Right lobe of liver (tissue), 6 donors: Measurements from ENCODE around the gene CLIP2. TPM values are rescaled to one million over a fixed set of nuclear protein-coding genes. Genes with fewer than 3 reads are reported as not detected.

Experiments used
- ATAC-seq, 4 donors: fragments of 200-7000 bp; cut with Tn5 transposase; one replicate each; pipeline ENCODE4 v1.9.1; 2020; ENCODE audit warnings: mild to moderate bottlenecking in 4 of 4, moderate library complexity in 4 of 4
- DNase-seq, 3 donors: peaks; one replicate each; pipeline ENCODE4 v3.0.0-alpha.2; 2020
- H3K27ac ChIP-seq, 3 donors: fragments of 200-600 bp; one replicate each; pipeline ENCODE4 v1.8.0; 2022
- H3K27me3 ChIP-seq, 2 donors: fragments of 200-600 bp; one replicate each; pipeline ENCODE4 v1.8.0; 2022
- H3K36me3 ChIP-seq, 4 donors: fragments of 200-600 bp; sonication (generic) in 1 of 4; one replicate each; pipeline versions ENCODE4 v1.5.1 to v1.8.0; 2017 to 2022; ENCODE audit warnings: control low read depth in 1 of 4
- H3K4me1 ChIP-seq, 4 donors: fragments of 200-600 bp; sonication (generic) in 1 of 4; one replicate each; pipeline versions ENCODE4 v1.5.1 to v1.8.0; 2017 to 2022; ENCODE audit warnings: control low read depth in 1 of 4
- H3K4me3 ChIP-seq, 3 donors: fragments of 200-600 bp; one replicate each; pipeline ENCODE4 v1.8.0; 2022
- H3K9me3 ChIP-seq, 4 donors: fragments of 200-600 bp; sonication (generic) in 1 of 4; one replicate each; pipeline versions ENCODE4 v1.5.1 to v1.8.0; 2017 to 2022; ENCODE audit warnings: control low read depth in 1 of 4
- CTCF ChIP-seq, 4 donors: fragments of 200-600 bp in 3 of 4; fragments of 450-650 bp in 1 of 4; IDR thresholded peaks; one replicate each; pipeline versions ENCODE4 v1.5.1 to v1.8.0; 2016 to 2022; ENCODE audit warnings: antibody characterized with exemption in 4 of 4, mild to moderate bottlenecking in 2 of 4
- POLR2A ChIP-seq: fragments of 450-650 bp; IDR thresholded peaks from one replicate; pipeline ENCODE4 v1.6.1; 2017; ENCODE audit warnings: antibody characterized with exemption, mild to moderate bottlenecking
- WGBS: methylation state at CpG from one replicate; pipeline ENCODE4 v1.1.6; 2018; ENCODE audit warnings: low coverage, low lambda C conversion rate; ENCODE audit not compliant: insufficient coverage; ENCODE audit errors: missing lambda C conversion rate; 5-methylcytosine and 5-hydroxymethylcytosine counted together
- intact Hi-C, 2 donors: fragments of 100-400 bp; cut with DNase I; formaldehyde crosslinking; loops; one replicate each; pipeline versions ENCODE4 v1.11.2 to v1.14.1; 2022
- total RNA-seq, 6 experiments: library from RNA; depleted of rRNA in 2 of 6; stranded (reverse); fragments of >200 nt in 2 of 6; fragmentation: NEBNext Ultra II Directional in 3 of 6; extraction: Animal tissue kit (Norgen Biotek cat#: 25700) in 3 of 6; gene quantifications; one replicate each; pipeline versions ENCODE4 v1.1.0 to v1.2.4, GENCODE V29; 2016 to 2023
- donor health status: DM: no; HTN: yes; CAD: no.
- donor health status: DM: no; HTN: no; CAD: no.
- donor health status: DM: no; HTN: no; CAD: no.
- donor health status: DM: no; HTN: yes; CAD: no.
- donor health status: DM: no; HTN: yes; CAD: no.

CLIP2 gene
- total RNA-seq, 6 experiments from 2014 or later, result 2.8 to 6.8 (median 4.2) TPM

- WGBS, result 73% methylated on average over 2 of the region's 6 CpGs
- Histone ChIP-seq H3K27me3 (no peaks in the 10 kb centered on the region), H3K36me3 (no peaks in the 10 kb centered on the region), H3K4me3 (no peak overlapping the region), H3K4me1 (peaks cover 0 to 6% (median 0%) of the 10 kb centered on the region in 4 donors), H3K9me3 (no peaks in the 10 kb centered on the region), H3K27ac (no peak overlapping the region)
- no peak for TF ChIP-seq POLR2A
- peak; percentile 21 to 38 (median 30) for TF ChIP-seq CTCF (IDR thresholded peaks at IDR 0.05)
- ATAC-seq (peak in 1 of 4 donors; percentile 10), DNase-seq (no peak)
- intact Hi-C loops, result loop anchor here in 1 of 2 donors (10.0 kb wide), 1 partner anchor 71 kb away; no protein-coding TSS in a partner anchor
Measured at GRCh38 chr7:74275401-74275881, 13.8 kb upstream of the CLIP2 start.

- DNase-seq (no peak), ATAC-seq (no peak)
- H3K36me3 ChIP-seq, result no peaks in the 10 kb centered on the region
- no peaks in the 10 kb centered on the region for H3K27me3 ChIP-seq
- H3K4me3 ChIP-seq, result no peak overlapping the region
- 94% methylated on average over 2 of the region's 4 CpGs for WGBS
- H3K9me3 ChIP-seq, result no peaks in the 10 kb centered on the region
- no peaks in the 10 kb centered on the region for H3K4me1 ChIP-seq
- H3K27ac ChIP-seq, result no peak overlapping the region
- no peak for TF ChIP-seq CTCF (IDR thresholded peaks at IDR 0.05)
- no peak for TF ChIP-seq POLR2A
- intact Hi-C loops, result loop anchor here in 1 of 2 donors (10.0 kb wide), 1 partner anchor 73 kb away; no protein-coding TSS in a partner anchor
Measured at GRCh38 chr7:74277636-74278035, 11.6 kb upstream of the CLIP2 start.

DNA sequence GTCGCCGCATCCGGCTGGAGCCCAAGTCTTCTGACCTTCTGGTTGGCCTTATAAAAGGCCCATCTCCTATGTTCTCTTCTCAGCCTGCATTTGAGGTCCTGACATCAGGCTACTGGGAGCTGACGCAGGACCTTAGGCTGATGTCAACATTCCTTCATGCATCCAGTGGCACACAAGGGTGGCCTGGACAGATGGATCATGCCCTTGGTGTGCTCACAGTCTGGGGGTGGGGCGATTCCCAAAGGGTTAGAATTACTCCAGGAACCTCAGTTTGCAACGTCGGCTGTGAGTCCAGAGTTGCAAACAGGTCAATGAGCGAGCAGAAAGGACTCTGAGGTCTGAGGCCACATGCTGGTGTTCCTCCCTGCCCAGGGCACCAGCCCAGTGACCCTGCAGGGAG is 8.2 kb upstream of the CLIP2 start:
- H3K36me3 ChIP-seq, result no peaks in the 10 kb centered on the region
- no peaks in the 10 kb centered on the region for H3K9me3 ChIP-seq
- H3K27me3 ChIP-seq, result no peaks in the 10 kb centered on the region
- H3K27ac ChIP-seq, result no peak overlapping the region
- no peak overlapping the region for H3K4me3 ChIP-seq
- intact Hi-C loops, result no loop called here
- DNase-seq (no peak), ATAC-seq (no peak)
- WGBS, result 84% methylated on average over 5 of the region's 8 CpGs
- no peak for TF ChIP-seq POLR2A
- TF ChIP-seq CTCF (IDR thresholded peaks at IDR 0.05), result no peak
- no peaks in the 10 kb centered on the region for H3K4me1 ChIP-seq

DNA sequence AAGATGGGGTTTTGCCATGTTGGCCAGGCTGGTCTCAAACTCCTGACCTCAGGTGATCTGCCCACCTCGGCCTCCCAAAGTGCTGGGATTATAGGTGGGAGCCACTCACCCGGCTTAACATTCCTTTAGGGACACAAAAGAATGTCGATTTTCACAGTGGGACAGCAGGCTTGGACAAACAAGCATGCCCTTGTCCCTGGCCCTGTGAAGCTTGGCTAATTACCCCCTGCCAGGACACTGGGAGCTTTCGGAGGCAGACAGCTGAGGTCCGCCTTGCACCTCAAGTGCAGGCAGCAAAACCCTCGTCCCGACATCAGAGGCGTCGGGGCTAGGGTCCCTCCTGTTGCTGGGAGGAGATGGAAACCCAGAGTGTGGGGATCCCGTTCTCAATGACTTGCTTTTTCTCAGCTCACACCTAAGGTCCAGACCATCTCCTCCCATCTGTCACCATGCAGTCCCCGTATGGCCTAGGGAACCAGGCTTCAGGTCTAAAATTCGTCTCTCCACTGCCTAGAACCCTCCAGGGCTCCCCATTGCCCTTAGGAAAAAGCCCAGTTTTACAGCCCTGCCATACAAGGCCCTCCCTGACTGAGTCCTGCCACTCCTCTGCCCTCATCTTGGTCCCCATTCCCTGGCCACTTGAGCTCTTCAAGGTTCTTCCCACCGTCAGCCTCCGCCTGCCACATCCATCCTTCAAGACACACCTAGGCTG is 6.3 kb upstream of the CLIP2 start:
- Histone ChIP-seq H3K4me3 (no peak overlapping the region), H3K27ac (no peak overlapping the region), H3K36me3 (no peaks in the 10 kb centered on the region), H3K27me3 (no peaks in the 10 kb centered on the region), H3K9me3 (no peaks in the 10 kb centered on the region), H3K4me1 (no peaks in the 10 kb centered on the region)
- no peak for DNase-seq
- ATAC-seq, result no peak
- intact Hi-C loops, result no loop called here
- TF ChIP-seq CTCF (IDR thresholded peaks at IDR 0.05) (no peak), POLR2A (no peak)
- 100% methylated on average over 2 of the region's 14 CpGs for WGBS
